HepG2 (cell line): ENCODE measurements around the gene HDGF. TPM values are rescaled to one million over a fixed set of nuclear protein-coding genes. Genes with fewer than 3 reads are reported as not detected.

ENCODE experiments used
- CHD4 ChIP-seq: fragments of 200-600 bp; sonication (generic); IDR thresholded peaks from 2 replicates; pipeline ENCODE4 v1.7.0; 2017; ENCODE audit warnings: mild to moderate bottlenecking, low read length, borderline replicate concordance
- CSRNP1 ChIP-seq: sonication (generic); formaldehyde crosslinking; IDR thresholded peaks from 2 replicates; pipeline ENCODE4 v1.8.1; 2023; ENCODE audit warnings: mild to moderate bottlenecking, missing genetic modification reagents
- ELF4 ChIP-seq: sonication (generic); formaldehyde crosslinking; IDR thresholded peaks from 2 replicates; pipeline ENCODE4 v1.5.0; 2020; ENCODE audit warnings: missing genetic modification reagents, mild to moderate bottlenecking, moderate library complexity, borderline replicate concordance
- GATAD1 ChIP-seq: IDR thresholded peaks from 2 replicates; pipeline ENCODE4 v1.6.1; 2016; ENCODE audit warnings: missing genetic modification reagents, missing compliant biosample characterization
- HOXA7 ChIP-seq: sonication (generic); formaldehyde crosslinking; IDR thresholded peaks from 2 replicates; pipeline ENCODE4 v1.8.1; 2022; ENCODE audit warnings: mild to moderate bottlenecking, missing genetic modification reagents, moderate library complexity
- KDM6A ChIP-seq: IDR thresholded peaks from 2 replicates; pipeline ENCODE4 v1.6.1; 2016; ENCODE audit warnings: low read depth
- PLSCR1 ChIP-seq: sonication (generic); formaldehyde crosslinking; IDR thresholded peaks from 2 replicates; pipeline ENCODE4 v1.5.0; 2020; ENCODE audit warnings: missing genetic modification reagents, mild to moderate bottlenecking, borderline replicate concordance
- PRDM10 ChIP-seq: sonication (generic); formaldehyde crosslinking; IDR thresholded peaks from 2 replicates; pipeline ENCODE4 v1.4.0; 2020; ENCODE audit warnings: low read depth, missing genetic modification reagents
- SP4 ChIP-seq: sonication (generic); formaldehyde crosslinking; IDR thresholded peaks from 2 replicates; pipeline ENCODE4 v1.8.1; 2023; ENCODE audit warnings: mild to moderate bottlenecking, missing genetic modification reagents
- SPEN ChIP-seq: sonication (generic); formaldehyde crosslinking; IDR thresholded peaks from 2 replicates; pipeline ENCODE4 v1.5.1; 2020; ENCODE audit warnings: low read depth, mild to moderate bottlenecking, missing genetic modification reagents
- THRA ChIP-seq: sonication (generic); formaldehyde crosslinking; IDR thresholded peaks from 2 replicates; pipeline ENCODE4 v1.4.0; 2020; ENCODE audit warnings: missing genetic modification reagents, borderline replicate concordance
- TMF1 ChIP-seq: sonication (generic); formaldehyde crosslinking; IDR thresholded peaks from 2 replicates; pipeline ENCODE4 v1.8.1; 2022; ENCODE audit warnings: low read depth, missing genetic modification reagents
- ZNF224 ChIP-seq: sonication (generic); formaldehyde crosslinking; IDR thresholded peaks from 2 replicates; pipeline ENCODE4 v1.5.0; 2020; ENCODE audit warnings: mild to moderate bottlenecking, missing genetic modification reagents
- ZNF343 ChIP-seq: sonication (generic); formaldehyde crosslinking; IDR thresholded peaks from 2 replicates; pipeline ENCODE4 v1.4.0; 2020; ENCODE audit warnings: mild to moderate bottlenecking, missing genetic modification reagents
- ZNF362 ChIP-seq: sonication (generic); formaldehyde crosslinking; IDR thresholded peaks from 2 replicates; pipeline ENCODE4 v1.4.0; 2020; ENCODE audit warnings: missing genetic modification reagents, mild to moderate bottlenecking, borderline replicate concordance
- ZNF570 ChIP-seq: sonication (generic); formaldehyde crosslinking; IDR thresholded peaks from 2 replicates; pipeline ENCODE4 v1.4.0; 2020; ENCODE audit warnings: mild to moderate bottlenecking, missing genetic modification reagents, borderline replicate concordance
- polyA plus RNA-seq, 8 experiments: library from polyadenylated mRNA; depleted of rRNA in 3 of 8; stranded (reverse) in 7 of 8; unstranded in 1 of 8; fragments of >200 nt; fragmentation: Illumina TruSeq in 4 of 8; extraction: Trizol in 4 of 8; gene quantifications; 2 replicates each; pipeline versions ENCODE4 v1.2.1 to v1.2.3, GENCODE V29; 2011 to 2016; ENCODE audit warnings: low read depth in 4 of 8, missing spikeins in 1 of 8, mixed read lengths in 1 of 8; ENCODE audit not compliant: insufficient read depth in 1 of 8
- total RNA-seq, 5 experiments: library from RNA; depleted of rRNA; stranded (reverse); fragments of >200 nt; fragmentation: Illumina TruSeq; extraction: Trizol; gene quantifications; 2 replicates each; pipeline ENCODE4 v1.2.3, GENCODE V29; 2016; ENCODE audit warnings: low read depth in 1 of 5

Gene HDGF
- total and polyA plus RNA-seq, 2 of the 13 experiments (the other 11 are each of a cell fraction or from before 2014, with no cell fraction given): 156 to 196 TPM

- peak; percentile 62 for TF ChIP-seq SP4 (CRISPR knock-in tag)
- TF ChIP-seq PRDM10: peak; percentile 84
- TF ChIP-seq ZNF224: peak; percentile 41; the same call in 1 of the 2 replicates
- TF ChIP-seq CSRNP1 (CRISPR knock-in tag): peak; percentile 88
- no peak for TF ChIP-seq CHD4
- no peak for TF ChIP-seq PLSCR1
- TF ChIP-seq SPEN (CRISPR knock-in tag): peak; percentile 93
- peak; percentile 75; the same call in 1 of the 2 replicates for TF ChIP-seq TMF1 (CRISPR knock-in tag)
- TF ChIP-seq ELF4 (CRISPR knock-in tag): peak; percentile 97
- TF ChIP-seq THRA (CRISPR knock-in tag): no peak
- peak; percentile 88 for TF ChIP-seq ZNF343 (CRISPR knock-in tag)
- peak; percentile 92 for TF ChIP-seq GATAD1 (CRISPR knock-in tag)
- no peak for TF ChIP-seq HOXA7
- no peak for TF ChIP-seq KDM6A (CRISPR knock-in tag)
- TF ChIP-seq ZNF570 (CRISPR knock-in tag): no peak
- TF ChIP-seq ZNF362 (CRISPR knock-in tag): no peak; the same call in 1 of the 2 replicates
Measured at GRCh38 chr1:156740741-156741480, 10.6 kb downstream of the HDGF start, which contains the start of gene MRPL24 (continued).
